T-helper 17 cell (primary cell): ENCODE data around the gene SMG1. TPM values are rescaled to one million over a fixed set of nuclear protein-coding genes. Genes with fewer than 3 reads are reported as not detected.
"Not testable (repeated sequence)": the region's sequence is repeated elsewhere in the genome, so short reads cannot be mapped to it uniquely, and the experiment has no call there.

Experiments used
- ATAC-seq: fragments of 150-1000 bp; cut with Tn5 transposase; 2 replicates; pipeline ENCODE4 v1.10.0; 2021; ENCODE audit warnings: mild to moderate bottlenecking, moderate library complexity
- DNase-seq, 3 donors: peaks; one replicate each; pipeline versions ENCODE4 v3.0.0 to v3.0.0-alpha.2; 2020 to 2021
- H3K9me3 ChIP-seq: one replicate; pipeline ENCODE4 v1.7.0; 2013; ENCODE audit warnings: low read length, mild to moderate bottlenecking; ENCODE audit not compliant: control insufficient read depth, poor library complexity, severe bottlenecking
- H3K27ac Mint-ChIP-seq: one replicate; pipeline ENCODE4 v1.8.0; 2022; ENCODE audit warnings: mild to moderate bottlenecking, moderate library complexity, mixed read lengths
- H3K27me3 Mint-ChIP-seq: one replicate; pipeline ENCODE4 v1.8.0; 2022; ENCODE audit warnings: mixed read lengths
- H3K36me3 Mint-ChIP-seq: one replicate; pipeline ENCODE4 v1.8.0; 2022; ENCODE audit warnings: low read depth, mixed read lengths
- H3K4me1 Mint-ChIP-seq: one replicate; pipeline ENCODE4 v1.8.0; 2022; ENCODE audit warnings: mild to moderate bottlenecking, mixed read lengths
- H3K4me3 Mint-ChIP-seq: one replicate; pipeline ENCODE4 v1.8.0; 2022; ENCODE audit warnings: mild to moderate bottlenecking, moderate library complexity, mixed read lengths
- total RNA-seq, 4 donors: library from RNA in 2 of 4; stranded (reverse) in 2 of 4; gene quantifications; one replicate each; pipeline ENCODE4 v1.2.3 and lab custom pipeline; 2022 to 2026

Gene SMG1
- total RNA-seq, 2 donors from 2014 or later: 177 to 192 TPM

GRCh38 chr16:18780460-18781026 lies 145.7 kb downstream of the SMG1 start:
- H3K36me3 Mint-ChIP-seq, H3K4me3 Mint-ChIP-seq, H3K27me3 Mint-ChIP-seq, H3K9me3 ChIP-seq, ATAC-seq, DNase-seq, H3K27ac Mint-ChIP-seq: not testable (repeated sequence)
- H3K4me1 Mint-ChIP-seq: peaks cover 21% of the 10 kb centered on the region

GRCh38 chr16:18777664-18778063 lies 148.5 kb downstream of the SMG1 start:
- H3K27me3 Mint-ChIP-seq, DNase-seq, H3K27ac Mint-ChIP-seq, H3K9me3 ChIP-seq, H3K4me3 Mint-ChIP-seq, H3K4me1 Mint-ChIP-seq, ATAC-seq, H3K36me3 Mint-ChIP-seq: not testable (repeated sequence)

- not testable (repeated sequence) for H3K4me1 Mint-ChIP-seq, DNase-seq, H3K27ac Mint-ChIP-seq, H3K9me3 ChIP-seq, H3K36me3 Mint-ChIP-seq, ATAC-seq, H3K4me3 Mint-ChIP-seq, H3K27me3 Mint-ChIP-seq
Measured at GRCh38 chr16:18776334-18776733, 149.9 kb downstream of the SMG1 start.

GRCh38 chr16:18774651-18775050 lies 151.6 kb downstream of the SMG1 start:
- not testable (repeated sequence) for H3K9me3 ChIP-seq, H3K27me3 Mint-ChIP-seq, H3K4me1 Mint-ChIP-seq, H3K36me3 Mint-ChIP-seq, ATAC-seq, H3K27ac Mint-ChIP-seq, DNase-seq
- peak overlapping the region; percentile 21 for H3K4me3 Mint-ChIP-seq

- H3K36me3 Mint-ChIP-seq, ATAC-seq, DNase-seq, H3K4me3 Mint-ChIP-seq, H3K27me3 Mint-ChIP-seq, H3K9me3 ChIP-seq, H3K4me1 Mint-ChIP-seq: not testable (repeated sequence)
- peak overlapping the region; percentile 67 for H3K27ac Mint-ChIP-seq
Measured at GRCh38 chr16:18772171-18772570, 154.0 kb downstream of the SMG1 start.

- not testable (repeated sequence) for ATAC-seq, H3K27me3 Mint-ChIP-seq, H3K27ac Mint-ChIP-seq, DNase-seq, H3K36me3 Mint-ChIP-seq, H3K4me3 Mint-ChIP-seq, H3K4me1 Mint-ChIP-seq, H3K9me3 ChIP-seq
Measured at GRCh38 chr16:18770336-18770962, 155.8 kb downstream of the SMG1 start.

- not testable (repeated sequence) for H3K27me3 Mint-ChIP-seq, H3K36me3 Mint-ChIP-seq, H3K9me3 ChIP-seq, DNase-seq, H3K4me1 Mint-ChIP-seq
- peak overlapping the region; percentile 41 for H3K27ac Mint-ChIP-seq
- peak; percentile 91 for ATAC-seq
- H3K4me3 Mint-ChIP-seq: peak overlapping the region; percentile 55
Measured at GRCh38 chr16:18767217-18767616, 159.0 kb downstream of the SMG1 start.

- H3K36me3 Mint-ChIP-seq, ATAC-seq, H3K4me3 Mint-ChIP-seq, DNase-seq, H3K9me3 ChIP-seq, H3K27me3 Mint-ChIP-seq, H3K27ac Mint-ChIP-seq: not testable (repeated sequence)
- peaks cover 13% of the 10 kb centered on the region for H3K4me1 Mint-ChIP-seq
Measured at GRCh38 chr16:18762713-18763112, 163.5 kb downstream of the SMG1 start.

GRCh38 chr16:18759598-18760520 lies 166.3 kb downstream of the SMG1 start:
- peak; percentile 89 for ATAC-seq
- peak overlapping the region; percentile 69 for H3K27ac Mint-ChIP-seq
- H3K27me3 Mint-ChIP-seq, H3K9me3 ChIP-seq, H3K36me3 Mint-ChIP-seq: not testable (repeated sequence)
- H3K4me3 Mint-ChIP-seq: peak overlapping the region; percentile 12
- H3K4me1 Mint-ChIP-seq: peaks cover 17% of the 10 kb centered on the region
- peak in 2 of 3 donors; percentile 26 to 33 for DNase-seq

- peak overlapping the region; percentile 12 for H3K4me3 Mint-ChIP-seq
- peak; percentile 53 for ATAC-seq
- peak overlapping the region; percentile 69 for H3K27ac Mint-ChIP-seq
- DNase-seq, H3K36me3 Mint-ChIP-seq, H3K27me3 Mint-ChIP-seq, H3K9me3 ChIP-seq: not testable (repeated sequence)
- H3K4me1 Mint-ChIP-seq: peaks cover 17% of the 10 kb centered on the region
Measured at GRCh38 chr16:18757960-18758660, 168.1 kb downstream of the SMG1 start.

GRCh38 chr16:18756639-18757038 lies 169.6 kb downstream of the SMG1 start:
- Mint-ChIP-seq H3K4me3 (peak overlapping the region; percentile 67), H3K27ac (peak overlapping the region; percentile 85), H3K4me1 (peaks cover 17% of the 10 kb centered on the region)
- H3K27me3 Mint-ChIP-seq, DNase-seq, H3K9me3 ChIP-seq, ATAC-seq, H3K36me3 Mint-ChIP-seq: not testable (repeated sequence)
